Mononuclear cell (primary cell): ENCODE results near the gene SYTL2. TPM values are rescaled to one million over a fixed set of nuclear protein-coding genes. Genes with fewer than 3 reads are reported as not detected.

Source experiments
- H3K27me3 ChIP-seq: 2 replicates; pipeline ENCODE4 v1.6.0; 2011; ENCODE audit warnings: low read length, control low read depth; ENCODE audit not compliant: insufficient read depth
- H3K4me1 ChIP-seq: 2 replicates; pipeline ENCODE4 v1.5.1; 2011; ENCODE audit warnings: mild to moderate bottlenecking, low read length, control low read depth; ENCODE audit not compliant: insufficient read depth
- H3K4me3 ChIP-seq: 2 replicates; pipeline ENCODE4 v1.5.1; 2011; ENCODE audit warnings: mild to moderate bottlenecking, low read length, moderate library complexity
- H3K9me3 ChIP-seq: 2 replicates; pipeline ENCODE4 v1.5.1; 2011; ENCODE audit warnings: low read depth, mild to moderate bottlenecking, control low read depth, low read length
- total RNA-seq: library from RNA; depleted of rRNA; stranded (reverse); fragments of >200 nt; gene quantifications from one replicate; pipeline ENCODE4 v1.2.3, GENCODE V29; 2012

SYTL2 gene
- total RNA-seq, 1 donor = 26.6 TPM

DNA sequence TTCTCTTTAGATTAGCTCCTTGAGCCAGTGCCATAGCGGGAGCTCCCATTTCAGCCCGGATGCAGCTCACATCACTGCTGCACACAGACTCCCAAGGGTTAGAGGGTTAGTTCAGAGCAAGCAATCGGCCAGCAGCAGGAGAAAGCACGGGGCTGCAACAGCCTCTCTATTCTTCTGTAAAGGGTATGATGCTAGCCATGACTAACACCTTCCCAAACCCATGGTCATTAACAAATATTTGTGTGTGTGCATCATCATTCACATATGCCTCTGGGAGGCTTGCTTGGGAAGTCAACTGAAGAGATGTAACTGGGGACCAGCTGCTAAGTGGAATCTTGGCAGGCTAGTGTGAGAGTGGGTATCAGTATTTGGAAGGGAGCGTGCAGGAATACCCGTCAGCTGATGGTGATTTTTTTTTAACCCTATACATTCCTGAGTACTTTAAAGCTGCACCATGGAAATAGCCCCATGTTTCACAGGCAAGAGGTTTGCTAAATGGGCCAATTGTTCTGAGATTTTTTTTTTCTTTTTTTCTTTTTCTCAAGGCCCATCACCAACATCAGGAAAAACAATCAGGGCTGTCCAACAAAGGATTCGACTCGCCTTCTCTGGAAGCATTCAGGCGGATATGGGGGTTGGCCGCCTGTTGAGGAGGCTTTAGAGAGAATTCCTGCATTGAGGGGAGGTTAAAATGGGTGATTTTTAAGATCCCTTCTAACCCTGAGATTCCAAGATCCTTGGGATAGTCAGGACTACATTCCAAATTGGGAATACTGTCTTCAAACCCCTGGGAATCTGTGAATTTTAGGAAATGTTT lies 91.7 kb downstream of the SYTL2 start:
- no peak overlapping the region for H3K4me3 ChIP-seq
- no peaks in the 10 kb centered on the region for H3K9me3 ChIP-seq
- H3K4me1 ChIP-seq = no peaks in the 10 kb centered on the region
- H3K27me3 ChIP-seq = no peaks in the 10 kb centered on the region

- H3K9me3 ChIP-seq = no peaks in the 10 kb centered on the region
- no peak overlapping the region for H3K4me3 ChIP-seq
- H3K4me1 ChIP-seq = no peaks in the 10 kb centered on the region
- H3K27me3 ChIP-seq = no peaks in the 10 kb centered on the region
These were observed 92.6 kb downstream of the SYTL2 start for GRCh38 chr11:85718126-85718943.

DNA sequence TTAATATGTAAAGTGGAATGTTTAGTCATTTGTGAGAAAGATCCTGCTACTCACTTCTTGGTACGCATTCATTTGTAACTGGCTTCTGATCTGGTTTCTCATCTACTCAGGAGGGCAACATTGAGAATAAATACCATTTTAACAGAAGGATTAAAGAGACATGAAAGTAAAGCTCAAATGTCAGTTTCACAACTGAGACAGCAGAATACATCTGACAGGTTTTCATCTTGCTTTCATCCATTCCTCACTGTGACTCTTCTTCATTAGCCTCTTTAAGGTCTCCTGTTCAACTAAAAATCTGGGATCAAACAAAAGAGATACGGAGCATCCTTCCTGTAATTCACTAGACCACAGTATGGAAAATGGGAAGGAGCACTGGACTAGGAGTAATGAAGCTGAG lies 93.5 kb downstream of the SYTL2 start:
- H3K4me1 ChIP-seq = no peaks in the 10 kb centered on the region
- H3K9me3 ChIP-seq = no peaks in the 10 kb centered on the region
- H3K27me3 ChIP-seq = no peaks in the 10 kb centered on the region
- no peak overlapping the region for H3K4me3 ChIP-seq

DNA sequence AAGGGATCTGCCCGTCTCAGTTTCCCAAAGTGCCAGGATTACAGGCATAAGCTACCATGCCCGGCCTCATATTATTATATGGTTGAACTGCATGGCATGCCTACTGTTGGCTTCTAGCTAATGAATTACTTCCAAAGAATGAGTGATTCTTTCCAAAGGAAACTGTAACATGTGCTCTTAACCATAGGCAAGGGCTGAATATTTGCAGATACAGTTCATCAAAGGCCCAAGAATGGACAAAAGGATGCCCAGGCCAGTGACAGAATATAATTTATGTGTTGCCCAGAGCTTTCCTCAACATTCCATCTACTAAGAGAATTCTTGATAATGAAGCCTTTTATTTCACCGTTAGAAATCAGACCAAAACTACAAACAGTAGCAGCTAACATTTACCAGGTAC lies 98.0 kb downstream of the SYTL2 start:
- Histone ChIP-seq H3K9me3 (no peaks in the 10 kb centered on the region), H3K4me3 (no peak overlapping the region), H3K27me3 (no peaks in the 10 kb centered on the region), H3K4me1 (no peaks in the 10 kb centered on the region)

GRCh38 chr11:85710917-85711316 lies 100.0 kb downstream of the SYTL2 start:
- Histone ChIP-seq H3K4me3 (no peak overlapping the region), H3K9me3 (no peaks in the 10 kb centered on the region), H3K27me3 (no peaks in the 10 kb centered on the region), H3K4me1 (no peaks in the 10 kb centered on the region)

GRCh38 chr11:85709941-85710702 lies 100.8 kb downstream of the SYTL2 start:
- H3K4me3 ChIP-seq = no peak overlapping the region
- no peaks in the 10 kb centered on the region for H3K27me3 ChIP-seq
- no peaks in the 10 kb centered on the region for H3K9me3 ChIP-seq
- no peaks in the 10 kb centered on the region for H3K4me1 ChIP-seq

DNA sequence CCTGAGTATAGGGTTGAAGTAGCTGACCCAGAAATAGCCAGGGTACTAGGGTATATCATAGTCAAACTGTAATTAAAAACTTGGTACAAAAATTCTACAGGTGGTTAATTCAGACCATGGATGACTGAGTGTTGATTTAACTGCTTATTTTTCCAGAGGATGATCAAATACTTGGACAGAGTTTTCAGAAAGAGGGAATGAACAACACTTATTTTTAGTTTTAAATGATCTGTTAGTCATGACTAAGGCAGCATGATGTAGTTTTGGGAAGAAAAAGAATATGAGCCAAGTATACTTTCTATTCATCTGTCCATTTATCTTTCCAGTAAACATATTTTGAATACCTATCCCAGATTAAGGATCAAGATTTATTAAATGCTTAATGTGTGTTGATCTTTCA lies 105.1 kb downstream of the SYTL2 start:
- H3K4me3 ChIP-seq = no peak overlapping the region

DNA sequence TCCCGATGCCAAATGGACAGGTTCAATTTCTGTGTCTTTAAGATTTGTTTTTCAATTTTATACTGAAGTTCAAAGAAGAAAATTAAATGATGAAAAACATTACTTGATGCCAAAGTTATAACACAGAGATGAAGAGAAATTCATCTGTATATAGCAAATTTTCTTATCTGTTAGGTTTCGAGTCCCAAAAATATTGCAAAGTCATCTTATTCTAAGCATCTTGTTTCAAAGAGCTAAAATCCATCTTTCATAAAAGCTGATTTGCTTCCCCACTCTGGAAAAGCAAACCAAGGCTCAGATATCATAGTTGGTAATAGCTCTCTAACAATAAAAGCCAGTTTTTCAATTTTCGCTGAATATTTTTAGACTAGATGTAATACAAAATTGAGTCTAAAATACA lies 106.0 kb downstream of the SYTL2 start:
- H3K9me3 ChIP-seq = no peaks in the 10 kb centered on the region
- H3K4me3 ChIP-seq = no peak overlapping the region
- peaks cover 5% of the 10 kb centered on the region for H3K4me1 ChIP-seq
- no peaks in the 10 kb centered on the region for H3K27me3 ChIP-seq

More for the DNA sequence above, 105.1 kb downstream of the SYTL2 start:
- no peaks in the 10 kb centered on the region for H3K27me3 ChIP-seq
- H3K4me1 ChIP-seq = no peaks in the 10 kb centered on the region
- H3K9me3 ChIP-seq = no peaks in the 10 kb centered on the region

GRCh38 chr11:85699957-85700741 lies 110.8 kb downstream of the SYTL2 start:
- Histone ChIP-seq H3K9me3 (no peaks in the 10 kb centered on the region), H3K4me3 (no peak overlapping the region), H3K4me1 (peaks cover 11% of the 10 kb centered on the region), H3K27me3 (no peaks in the 10 kb centered on the region)

DNA sequence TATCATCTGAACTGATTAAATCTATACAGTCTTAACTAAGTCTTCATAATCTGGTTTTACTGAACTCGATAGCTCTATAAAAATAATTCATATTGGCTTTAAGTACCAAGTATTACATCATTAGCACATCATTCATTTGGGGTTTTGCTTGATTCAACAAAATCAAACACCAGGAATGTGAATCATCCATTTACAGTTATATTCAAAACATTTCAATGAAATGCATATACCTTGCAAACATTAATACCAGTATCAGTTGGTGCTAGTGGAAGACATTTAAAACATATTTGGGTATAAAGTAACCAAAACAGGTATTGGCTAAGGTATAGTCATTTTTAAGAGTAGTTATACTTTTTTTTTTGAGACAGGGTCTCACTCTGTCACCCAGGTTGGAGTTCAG lies 112.7 kb downstream of the SYTL2 start:
- no peak overlapping the region for H3K4me3 ChIP-seq
- peaks cover 11% of the 10 kb centered on the region for H3K4me1 ChIP-seq
- no peaks in the 10 kb centered on the region for H3K27me3 ChIP-seq
- H3K9me3 ChIP-seq = no peaks in the 10 kb centered on the region

GRCh38 chr11:85697747-85698146 lies 113.2 kb downstream of the SYTL2 start:
- peaks cover 11% of the 10 kb centered on the region for H3K4me1 ChIP-seq
- no peaks in the 10 kb centered on the region for H3K27me3 ChIP-seq
- H3K9me3 ChIP-seq = no peaks in the 10 kb centered on the region
- no peak overlapping the region for H3K4me3 ChIP-seq

GRCh38 chr11:85695546-85695945 lies 115.4 kb downstream of the SYTL2 start:
- no peak overlapping the region for H3K4me3 ChIP-seq
- H3K9me3 ChIP-seq = no peaks in the 10 kb centered on the region
- H3K27me3 ChIP-seq = no peaks in the 10 kb centered on the region
- H3K4me1 ChIP-seq = peaks cover 9% of the 10 kb centered on the region

- no peaks in the 10 kb centered on the region for H3K27me3 ChIP-seq
- no peaks in the 10 kb centered on the region for H3K9me3 ChIP-seq
- H3K4me3 ChIP-seq = no peak overlapping the region
- peaks cover 2% of the 10 kb centered on the region for H3K4me1 ChIP-seq
These were observed 116.5 kb downstream of the SYTL2 start for GRCh38 chr11:85694385-85694980.

DNA sequence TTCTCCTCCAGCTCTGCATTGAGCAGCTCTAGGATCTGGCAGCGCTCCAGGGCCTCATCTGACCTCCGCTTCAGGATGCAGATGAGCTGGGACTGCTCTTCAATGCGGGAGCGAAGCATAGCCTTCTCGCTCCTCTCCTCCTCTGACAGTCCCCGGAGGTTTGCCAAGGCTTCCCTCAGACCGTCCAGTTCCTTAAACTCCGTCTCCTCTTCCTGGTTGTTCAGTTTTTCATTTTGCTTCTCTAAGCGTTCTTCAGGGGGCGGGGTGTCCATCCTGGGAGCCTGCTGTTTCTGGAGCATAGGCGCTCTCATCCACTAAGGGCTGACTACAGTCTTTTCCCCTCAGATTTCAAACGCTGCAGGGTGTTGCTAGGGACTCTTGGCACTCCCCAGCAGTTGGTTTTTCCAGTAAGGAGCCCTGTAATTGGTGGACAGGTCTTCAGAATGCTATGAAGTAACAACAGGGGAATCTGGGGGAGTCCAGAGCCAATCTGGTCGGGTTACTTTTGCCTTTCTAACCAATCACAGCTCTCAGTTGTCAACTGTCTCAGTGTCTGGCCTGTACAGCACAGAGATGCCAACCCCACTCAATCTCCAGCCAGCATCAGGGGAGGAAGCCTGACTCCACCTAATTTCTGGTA lies 125.0 kb downstream of the SYTL2 start, which contains the start of gene CCDC89:
TSS of gene CCDC89 (minus strand) at position 376 of the 640 bp plus-strand sequence. CDS start at position 311, 65 bp downstream.
- no peaks in the 10 kb centered on the region for H3K27me3 ChIP-seq
- H3K4me3 ChIP-seq = no peak within 1 kb of the TSS
- peaks cover 12% of the 10 kb centered on the region for H3K4me1 ChIP-seq
- H3K9me3 ChIP-seq = no peaks in the 10 kb centered on the region
